Smooth muscle cell (in vitro differentiated cells): ENCODE results near the gene LRFN2. TPM values are rescaled to one million over a fixed set of nuclear protein-coding genes. Genes with fewer than 3 reads are reported as not detected.

Experiments used
- DNase-seq: peaks from one replicate; lab custom pipeline; 2025; ENCODE audit not compliant: unreplicated experiment; lab: John Stamatoyannopoulos, UW
- H2AFZ ChIP-seq: fragments of 200-600 bp; sonication (generic); 2 replicates; pipeline ENCODE4 v1.6.0; 2016; ENCODE audit warnings: antibody characterized with exemption, low read depth, mild to moderate bottlenecking
- H3F3A ChIP-seq: fragments of 200-600 bp; sonication (generic); 2 replicates; pipeline ENCODE4 v1.6.0; 2017; ENCODE audit warnings: antibody characterized with exemption, low read depth
- H3K27ac ChIP-seq: fragments of 200-600 bp; sonication (generic); 2 replicates; pipeline ENCODE4 v1.5.1; 2016; ENCODE audit warnings: low read depth, mild to moderate bottlenecking
- H3K27me3 ChIP-seq: fragments of 200-600 bp; sonication (generic); 2 replicates; pipeline ENCODE4 v1.6.1; 2016; ENCODE audit warnings: low read depth, mild to moderate bottlenecking
- H3K36me3 ChIP-seq: fragments of 200-600 bp; sonication (generic); 2 replicates; pipeline ENCODE4 v1.5.1; 2016; ENCODE audit warnings: low read depth
- H3K4me1 ChIP-seq: fragments of 200-600 bp; sonication (generic); 2 replicates; pipeline ENCODE4 v1.5.1; 2016; ENCODE audit warnings: low read depth
- H3K4me2 ChIP-seq: fragments of 200-600 bp; sonication (generic); 2 replicates; pipeline ENCODE4 v1.6.0; 2016; ENCODE audit warnings: mild to moderate bottlenecking
- H3K4me3 ChIP-seq: fragments of 200-600 bp; sonication (generic); 2 replicates; pipeline ENCODE4 v1.5.1; 2016; ENCODE audit warnings: mild to moderate bottlenecking
- H3K79me2 ChIP-seq: fragments of 200-600 bp; sonication (generic); 2 replicates; pipeline ENCODE4 v1.6.0; 2016; ENCODE audit warnings: low read depth, mild to moderate bottlenecking
- H3K9ac ChIP-seq: fragments of 200-600 bp; sonication (generic); 2 replicates; pipeline ENCODE4 v1.6.0; 2016; ENCODE audit warnings: low read depth
- H3K9me3 ChIP-seq: fragments of 200-600 bp; sonication (generic); replicated peaks from 2 replicates; pipeline ENCODE4 v1.5.1; 2016; ENCODE audit warnings: low read depth
- H4K20me1 ChIP-seq: fragments of 200-600 bp; sonication (generic); 2 replicates; pipeline ENCODE4 v1.6.0; 2016; ENCODE audit warnings: low read depth
- WGBS: methylation state at CpG from one replicate; pipeline ENCODE4 v1.1.7; 2016; ENCODE audit warnings: low lambda C conversion rate; 5-methylcytosine and 5-hydroxymethylcytosine counted together
- polyA plus RNA-seq: library from polyadenylated mRNA; unstranded; fragments of >200 nt; fragmentation: Nextera tagmentation; extraction: Ambion mirVana; gene quantifications from 2 replicates; pipeline ENCODE4 v1.2.1, GENCODE V29; 2016
- total RNA-seq: library from RNA; depleted of rRNA; stranded (reverse); fragments of >200 nt; gene quantifications from 2 replicates; pipeline ENCODE4 v1.2.3, GENCODE V29; 2014
- TF ChIP-seq, protein P1 (sequence below): fragments of 200-600 bp; sonication (generic); IDR thresholded peaks from 2 replicates; pipeline ENCODE4 v1.5.1; 2017; ENCODE audit warnings: borderline replicate concordance, mild to moderate bottlenecking, antibody characterized with exemption; ENCODE audit not compliant: insufficient read depth, poor library complexity, severe bottlenecking

The LRFN2 gene
- total and polyA plus RNA-seq, 2 experiments from 2014 or later = 0.04 to 0.57 TPM

DNA sequence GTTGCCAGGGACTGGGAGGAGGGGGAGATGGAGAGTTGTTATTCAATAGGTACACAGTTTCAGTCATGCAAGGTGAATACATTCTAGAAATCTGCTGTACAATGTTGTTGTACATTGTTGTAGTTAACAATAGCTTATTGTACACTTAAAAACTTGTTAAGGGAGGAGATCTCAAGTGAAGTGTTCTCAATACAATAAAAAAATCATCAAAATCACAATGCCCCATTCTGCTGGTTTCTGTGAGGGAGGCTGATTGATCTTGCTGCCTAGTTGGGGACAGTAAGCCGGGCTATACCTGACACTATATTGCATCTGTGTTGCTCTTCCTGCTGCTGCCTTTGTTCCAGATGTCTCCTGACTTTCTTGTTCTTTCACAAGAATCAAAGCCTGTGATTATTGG lies 232.1 kb downstream of the LRFN2 start:
- no peak for DNase-seq
- no peaks in the 10 kb centered on the region for H3K27me3 ChIP-seq
- TF ChIP-seq, protein P1, sequence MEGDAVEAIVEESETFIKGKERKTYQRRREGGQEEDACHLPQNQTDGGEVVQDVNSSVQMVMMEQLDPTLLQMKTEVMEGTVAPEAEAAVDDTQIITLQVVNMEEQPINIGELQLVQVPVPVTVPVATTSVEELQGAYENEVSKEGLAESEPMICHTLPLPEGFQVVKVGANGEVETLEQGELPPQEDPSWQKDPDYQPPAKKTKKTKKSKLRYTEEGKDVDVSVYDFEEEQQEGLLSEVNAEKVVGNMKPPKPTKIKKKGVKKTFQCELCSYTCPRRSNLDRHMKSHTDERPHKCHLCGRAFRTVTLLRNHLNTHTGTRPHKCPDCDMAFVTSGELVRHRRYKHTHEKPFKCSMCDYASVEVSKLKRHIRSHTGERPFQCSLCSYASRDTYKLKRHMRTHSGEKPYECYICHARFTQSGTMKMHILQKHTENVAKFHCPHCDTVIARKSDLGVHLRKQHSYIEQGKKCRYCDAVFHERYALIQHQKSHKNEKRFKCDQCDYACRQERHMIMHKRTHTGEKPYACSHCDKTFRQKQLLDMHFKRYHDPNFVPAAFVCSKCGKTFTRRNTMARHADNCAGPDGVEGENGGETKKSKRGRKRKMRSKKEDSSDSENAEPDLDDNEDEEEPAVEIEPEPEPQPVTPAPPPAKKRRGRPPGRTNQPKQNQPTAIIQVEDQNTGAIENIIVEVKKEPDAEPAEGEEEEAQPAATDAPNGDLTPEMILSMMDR = no peak
- H3K36me3 ChIP-seq = no peaks in the 10 kb centered on the region
- no peaks in the 10 kb centered on the region for H3K4me1 ChIP-seq
- no peak overlapping the region for H3K4me2 ChIP-seq
- H2AFZ ChIP-seq = no peak overlapping the region
- no peaks in the 10 kb centered on the region for H3F3A ChIP-seq
- H3K9me3 ChIP-seq = no peaks in the 10 kb centered on the region
- no peak overlapping the region for H3K27ac ChIP-seq
- H4K20me1 ChIP-seq = no peaks in the 10 kb centered on the region
- H3K79me2 ChIP-seq = no peaks in the 10 kb centered on the region
- H3K4me3 ChIP-seq = no peak overlapping the region
- WGBS = 95% methylated on average over 1 of the region's 1 CpG
- H3K9ac ChIP-seq = no peak overlapping the region

DNA sequence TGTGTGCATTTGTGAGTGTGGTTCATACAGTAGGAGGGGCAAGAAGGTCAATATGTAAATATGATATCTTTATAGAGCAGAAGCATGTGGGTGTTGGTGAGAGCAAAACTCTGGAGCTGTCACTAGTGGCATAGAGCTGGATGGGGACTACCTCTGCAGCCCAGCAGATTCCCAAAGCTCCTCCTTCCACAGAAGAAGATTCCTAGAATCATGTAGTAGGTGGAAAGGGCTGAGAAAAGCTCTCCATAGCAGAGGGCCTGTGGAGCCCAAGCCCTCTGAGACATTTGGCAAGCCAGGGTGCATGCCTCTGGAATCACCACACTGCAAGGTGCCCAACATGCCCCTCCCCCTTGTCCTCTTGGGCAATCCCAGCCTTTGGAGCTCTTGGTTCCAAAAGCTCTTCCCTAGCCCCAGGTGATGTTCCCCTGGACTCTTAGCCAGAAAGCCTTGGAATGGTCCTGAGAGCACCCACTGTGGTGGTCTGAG lies 233.2 kb downstream of the LRFN2 start:
- Histone ChIP-seq H3K27me3 (no peaks in the 10 kb centered on the region), H3K27ac (no peak overlapping the region), H4K20me1 (no peaks in the 10 kb centered on the region), H3K79me2 (no peaks in the 10 kb centered on the region), H3F3A (no peaks in the 10 kb centered on the region), H3K4me2 (no peak overlapping the region), H3K9ac (no peak overlapping the region), H3K4me1 (no peaks in the 10 kb centered on the region), H3K4me3 (no peak overlapping the region), H3K9me3 (no peaks in the 10 kb centered on the region), H3K36me3 (no peaks in the 10 kb centered on the region), H2AFZ (no peak overlapping the region)
- TF ChIP-seq, protein P1 = no peak
- no peak for DNase-seq

DNA sequence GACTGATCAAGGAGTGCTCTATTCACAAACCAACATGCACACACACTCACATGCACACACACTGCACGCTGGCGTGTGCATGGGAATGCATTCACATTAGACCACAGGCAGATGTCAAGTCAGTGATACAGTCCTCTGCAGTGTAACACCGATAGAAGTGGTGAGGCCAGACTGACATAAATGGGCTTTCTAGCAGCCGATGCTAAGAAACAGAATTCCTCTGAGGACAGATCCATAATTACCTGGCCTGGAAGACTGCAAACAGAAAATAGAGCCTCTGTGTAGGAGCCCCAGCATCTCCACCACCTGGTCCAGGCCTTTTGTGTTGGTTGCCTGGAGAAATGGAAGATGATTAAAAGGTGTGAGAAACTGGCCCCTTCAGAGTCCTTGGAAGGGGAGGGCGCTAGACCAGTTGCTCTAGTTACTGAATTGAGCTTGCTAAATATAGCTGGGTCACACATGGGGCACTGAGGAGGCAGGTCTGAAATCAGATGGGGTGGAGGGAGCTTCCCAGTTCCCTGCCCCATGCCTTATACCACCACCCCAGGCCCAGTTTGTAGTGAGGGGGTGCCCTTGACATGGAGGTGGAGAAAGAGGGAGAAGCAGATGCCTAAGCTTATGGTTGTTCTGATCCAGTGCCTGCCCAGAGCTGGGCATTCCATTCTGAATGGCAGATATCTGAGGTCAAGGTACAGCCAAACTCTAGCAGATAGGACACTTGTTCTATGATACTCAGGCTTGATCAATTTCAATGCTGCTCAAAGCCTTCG lies 233.8 kb downstream of the LRFN2 start:
- TF ChIP-seq, protein P1 = no peak
- Histone ChIP-seq H2AFZ (no peak overlapping the region), H3K27me3 (no peaks in the 10 kb centered on the region), H3K4me2 (no peak overlapping the region), H3K79me2 (no peaks in the 10 kb centered on the region), H3K9me3 (no peaks in the 10 kb centered on the region), H3F3A (no peaks in the 10 kb centered on the region), H3K36me3 (no peaks in the 10 kb centered on the region), H3K4me1 (peaks cover 6% of the 10 kb centered on the region), H3K9ac (no peak overlapping the region), H3K4me3 (no peak overlapping the region), H3K27ac (no peak overlapping the region), H4K20me1 (no peaks in the 10 kb centered on the region)
- no peak for DNase-seq
- WGBS = 43% methylated on average over 6 of the region's 6 CpGs
